ENCODE results near the gene RAPGEF3.

- no peak for TF ChIP-seq ZNF121 (tag by site-specific recombination; IDR thresholded peaks at IDR 0.05)
- TF ChIP-seq, protein P1, sequence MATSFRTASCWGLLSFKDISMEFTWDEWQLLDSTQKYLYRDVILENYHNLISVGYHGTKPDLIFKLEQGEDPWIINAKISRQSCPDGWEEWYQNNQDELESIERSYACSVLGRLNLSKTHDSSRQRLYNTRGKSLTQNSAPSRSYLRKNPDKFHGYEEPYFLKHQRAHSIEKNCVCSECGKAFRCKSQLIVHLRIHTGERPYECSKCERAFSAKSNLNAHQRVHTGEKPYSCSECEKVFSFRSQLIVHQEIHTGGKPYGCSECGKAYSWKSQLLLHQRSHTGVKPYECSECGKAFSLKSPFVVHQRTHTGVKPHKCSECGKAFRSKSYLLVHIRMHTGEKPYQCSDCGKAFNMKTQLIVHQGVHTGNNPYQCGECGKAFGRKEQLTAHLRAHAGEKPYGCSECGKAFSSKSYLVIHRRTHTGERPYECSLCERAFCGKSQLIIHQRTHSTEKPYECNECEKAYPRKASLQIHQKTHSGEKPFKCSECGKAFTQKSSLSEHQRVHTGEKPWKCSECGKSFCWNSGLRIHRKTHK (tag by site-specific recombination; IDR thresholded peaks at IDR 0.05): no peak
Measured at GRCh38 chr12:47746073-47746472, 12.6 kb downstream of the RAPGEF3 start.
